GM23338 (cell line): ENCODE results near the gene SUMF1. TPM values are rescaled to one million over a fixed set of nuclear protein-coding genes. Genes with fewer than 3 reads are reported as not detected.

Experiments used
- ATAC-seq: fragments of 200-7000 bp; cut with Tn5 transposase; 3 replicates; pipeline ENCODE4 v1.9.1; 2020
- DNase-seq: peaks from one replicate; pipeline ENCODE4 v3.0.0-alpha.2; 2015; ENCODE audit warnings: low spot score
- H2AFZ ChIP-seq: fragments of 200-600 bp; sonication (generic); 2 replicates; pipeline ENCODE4 v1.8.0; 2016; ENCODE audit warnings: antibody characterized with exemption, mild to moderate bottlenecking, moderate library complexity
- H3F3A ChIP-seq: fragments of 200-600 bp; sonication (generic); replicated peaks from 2 replicates; pipeline ENCODE4 v1.8.0; 2017; ENCODE audit warnings: antibody characterized with exemption, mixed run types, low read depth
- H3K27ac ChIP-seq: fragments of 200-600 bp; sonication (generic); 2 replicates; pipeline ENCODE4 v1.6.1; 2016; ENCODE audit warnings: low read depth
- H3K27me3 ChIP-seq: fragments of 200-600 bp; sonication (generic); 2 replicates; pipeline ENCODE4 v1.8.0; 2016; ENCODE audit warnings: mild to moderate bottlenecking, mixed run types, moderate library complexity; ENCODE audit not compliant: insufficient read depth
- H3K36me3 ChIP-seq: fragments of 200-600 bp; sonication (generic); 2 replicates; pipeline ENCODE4 v1.8.0; 2016; ENCODE audit warnings: mild to moderate bottlenecking; ENCODE audit not compliant: insufficient read depth
- H3K4me1 ChIP-seq: fragments of 200-600 bp; sonication (generic); 2 replicates; pipeline ENCODE4 v1.8.0; 2016; ENCODE audit warnings: mild to moderate bottlenecking, moderate library complexity; ENCODE audit not compliant: insufficient read depth
- H3K4me2 ChIP-seq: fragments of 200-600 bp; sonication (generic); 2 replicates; pipeline ENCODE4 v1.7.1; 2017; ENCODE audit warnings: mixed run types
- H3K4me3 ChIP-seq: fragments of 200-600 bp; sonication (generic); 2 replicates; pipeline ENCODE4 v1.6.1; 2016; ENCODE audit warnings: mixed run types
- H3K79me2 ChIP-seq: fragments of 200-600 bp; sonication (generic); replicated peaks from 2 replicates; pipeline ENCODE4 v1.8.0; 2017; ENCODE audit warnings: mild to moderate bottlenecking; ENCODE audit not compliant: insufficient read depth
- H3K9me2 ChIP-seq: fragments of 200-600 bp; sonication (generic); 2 replicates; pipeline ENCODE4 v1.8.0; 2017; ENCODE audit not compliant: insufficient read depth
- H4K20me1 ChIP-seq: fragments of 200-600 bp; sonication (generic); replicated peaks from 2 replicates; pipeline ENCODE4 v1.8.0; 2017; ENCODE audit warnings: mild to moderate bottlenecking; ENCODE audit not compliant: insufficient read depth
- H3K27ac Mint-ChIP-seq: 2 replicates; pipeline ENCODE4 v1.8.0; 2020; ENCODE audit warnings: inconsistent platforms, mild to moderate bottlenecking, moderate library complexity, mixed read lengths
- H3K27me3 Mint-ChIP-seq: 3 replicates; pipeline ENCODE4 v1.8.0; 2022; ENCODE audit warnings: low read depth, mild to moderate bottlenecking, moderate library complexity, mixed read lengths, inconsistent platforms; ENCODE audit not compliant: insufficient read depth, poor library complexity
- H3K36me3 Mint-ChIP-seq: 3 replicates; pipeline ENCODE4 v1.8.0; 2021; ENCODE audit warnings: low read depth, mild to moderate bottlenecking, inconsistent platforms, moderate library complexity, mixed read lengths
- H3K4me1 Mint-ChIP-seq: 3 replicates; pipeline ENCODE4 v1.8.0; 2020; ENCODE audit warnings: mild to moderate bottlenecking, inconsistent platforms, mixed read lengths
- H3K4me3 Mint-ChIP-seq: 3 replicates; pipeline ENCODE4 v1.8.0; 2021; ENCODE audit warnings: moderate library complexity, mild to moderate bottlenecking, inconsistent platforms, mixed read lengths
- H3K9me3 Mint-ChIP-seq: 3 replicates; pipeline ENCODE4 v1.8.0; 2020; ENCODE audit warnings: moderate library complexity, mild to moderate bottlenecking, inconsistent platforms, mixed read lengths
- CREB1 ChIP-seq: fragments of 250-450 bp; sonication (Bioruptor Pico); IDR thresholded peaks from 2 replicates; pipeline ENCODE4 v1.5.0; 2020; ENCODE audit warnings: low read depth, mild to moderate bottlenecking, moderate library complexity
- EZH2 ChIP-seq: fragments of 200-600 bp; sonication (generic); IDR thresholded peaks from one replicate; pipeline ENCODE4 v1.8.0; 2017; ENCODE audit warnings: antibody characterized with exemption, mild to moderate bottlenecking, low read depth; ENCODE audit not compliant: unreplicated experiment
- EZH2phosphoT487 ChIP-seq: fragments of 200-600 bp; sonication (generic); IDR thresholded peaks from one replicate; pipeline ENCODE4 v1.8.1; 2018; ENCODE audit warnings: antibody characterized with exemption; ENCODE audit not compliant: unreplicated experiment
- JUNB ChIP-seq: IDR thresholded peaks from one replicate; pipeline ENCODE4 v1.6.1; 2016; ENCODE audit warnings: antibody characterized with exemption; ENCODE audit not compliant: unreplicated experiment
- NANOG ChIP-seq: IDR thresholded peaks from 2 replicates; pipeline ENCODE4 v1.6.1; 2016; ENCODE audit warnings: antibody characterized with exemption, borderline replicate concordance
- POLR2AphosphoS5 ChIP-seq: IDR thresholded peaks from 2 replicates; pipeline ENCODE4 v1.6.1; 2016; ENCODE audit warnings: antibody characterized with exemption, low read depth
- STAT1 ChIP-seq: IDR thresholded peaks from one replicate; pipeline ENCODE4 v1.6.1; 2016; ENCODE audit warnings: antibody characterized with exemption; ENCODE audit not compliant: unreplicated experiment
- ZNF114 ChIP-seq: fragments of 250-450 bp; sonication (Bioruptor Pico); IDR thresholded peaks from 2 replicates; pipeline ENCODE4 v1.5.0; 2020; ENCODE audit warnings: mild to moderate bottlenecking, moderate library complexity
- ZNF331 ChIP-seq: fragments of 250-450 bp; sonication (Bioruptor Pico); IDR thresholded peaks from 2 replicates; pipeline ENCODE4 v1.5.0; 2020; ENCODE audit warnings: low read depth, mild to moderate bottlenecking, moderate library complexity
- polyA plus RNA-seq: library from polyadenylated mRNA; unstranded; fragments of >200 nt; fragmentation: Nextera tagmentation; extraction: Ambion mirVana; gene quantifications from 2 replicates; pipeline ENCODE4 v1.2.1, GENCODE V29; 2016
- total RNA-seq: library from RNA; depleted of rRNA; stranded (reverse); fragments of >200 nt; shearing (Covaris generic); gene quantifications from 2 replicates; pipeline ENCODE4 v1.2.3, GENCODE V29; 2014
- TF ChIP-seq, protein P1 (sequence below): IDR thresholded peaks from one replicate; pipeline ENCODE4 v1.6.1; 2018; ENCODE audit warnings: antibody characterized with exemption; ENCODE audit not compliant: unreplicated experiment
- TF ChIP-seq, protein P2 (sequence below): IDR thresholded peaks from 2 replicates; pipeline ENCODE4 v1.6.1; 2016; ENCODE audit warnings: antibody characterized with exemption
- TF ChIP-seq, protein P3 (sequence below): fragments of 250-450 bp; sonication (Bioruptor Pico); IDR thresholded peaks from 2 replicates; pipeline ENCODE4 v1.5.0; 2020; ENCODE audit warnings: mild to moderate bottlenecking, moderate library complexity
- TF ChIP-seq, protein P4 (sequence below), 2 experiments: fragments of 200-600 bp in 1 of 2; sonication (generic) in 1 of 2; conservative IDR thresholded peaks; 2 replicates each; pipeline versions ENCODE4 v1.5.1 to v1.6.1; 2016 to 2017; ENCODE audit warnings: antibody characterized with exemption in 2 of 2, low read depth in 2 of 2, mild to moderate bottlenecking in 2 of 2, moderate library complexity in 1 of 2

The SUMF1 gene
- total and polyA plus RNA-seq, 2 experiments from 2014 or later, result 6.9 to 20.3 TPM

DNA sequence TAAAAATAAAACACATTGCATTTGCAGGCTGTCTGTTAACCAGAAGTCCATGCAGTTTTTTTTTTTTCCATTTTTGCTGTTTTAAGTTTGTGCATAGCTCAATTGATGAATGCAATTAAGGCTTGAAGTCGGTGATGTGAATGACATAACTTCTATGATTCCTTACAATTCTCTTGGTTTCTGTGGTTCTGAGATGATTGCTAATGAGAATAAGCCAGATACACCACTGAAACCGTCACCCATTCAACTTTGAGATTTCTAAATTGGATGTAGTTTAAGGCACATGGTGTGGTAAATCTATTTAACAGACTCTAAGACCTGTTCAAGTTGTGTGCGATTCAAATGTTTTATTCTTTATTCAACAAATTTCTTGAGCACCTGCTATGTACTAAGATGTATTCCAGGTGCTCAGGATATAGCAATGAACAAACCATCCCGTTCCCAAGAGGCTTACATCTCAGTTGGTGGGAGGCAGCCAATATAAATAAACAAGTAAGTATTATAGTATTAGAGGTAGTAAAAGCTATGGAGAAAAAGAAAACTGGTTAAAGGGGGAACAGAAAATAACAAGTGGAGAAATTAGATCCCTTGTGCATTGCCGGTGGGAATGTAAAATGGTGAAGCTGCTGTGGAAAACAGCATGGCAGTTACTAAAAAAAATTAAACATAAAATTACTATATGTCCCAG, 30.1 kb upstream of the SUMF1 start:
- no peak for ATAC-seq
- H3K4me1 Mint-ChIP-seq, result peaks cover 11% of the 10 kb centered on the region
- no peaks in the 10 kb centered on the region for H3K36me3 Mint-ChIP-seq
- Histone ChIP-seq H3K4me2 (no peak overlapping the region), H3K36me3 (no peaks in the 10 kb centered on the region), H3F3A (0 out of 2 replicates have a peak, but pooled peaks cover 4% of the 10 kb centered on the region), H3K9me2 (no peaks in the 10 kb centered on the region), H3K4me1 (peaks cover 5% of the 10 kb centered on the region; the same call in 1 of the 2 replicates), H4K20me1 (no peaks in the 10 kb centered on the region; the same call in 1 of the 2 replicates), H3K4me3 (no peak overlapping the region), H3K79me2 (no peaks in the 10 kb centered on the region), H3K27ac (no peak overlapping the region), H3K27me3 (peaks cover 17% of the 10 kb centered on the region), H2AFZ (no peak overlapping the region)
- H3K27ac Mint-ChIP-seq, result no peak overlapping the region
- DNase-seq, result no peak
- TF ChIP-seq, protein P1, sequence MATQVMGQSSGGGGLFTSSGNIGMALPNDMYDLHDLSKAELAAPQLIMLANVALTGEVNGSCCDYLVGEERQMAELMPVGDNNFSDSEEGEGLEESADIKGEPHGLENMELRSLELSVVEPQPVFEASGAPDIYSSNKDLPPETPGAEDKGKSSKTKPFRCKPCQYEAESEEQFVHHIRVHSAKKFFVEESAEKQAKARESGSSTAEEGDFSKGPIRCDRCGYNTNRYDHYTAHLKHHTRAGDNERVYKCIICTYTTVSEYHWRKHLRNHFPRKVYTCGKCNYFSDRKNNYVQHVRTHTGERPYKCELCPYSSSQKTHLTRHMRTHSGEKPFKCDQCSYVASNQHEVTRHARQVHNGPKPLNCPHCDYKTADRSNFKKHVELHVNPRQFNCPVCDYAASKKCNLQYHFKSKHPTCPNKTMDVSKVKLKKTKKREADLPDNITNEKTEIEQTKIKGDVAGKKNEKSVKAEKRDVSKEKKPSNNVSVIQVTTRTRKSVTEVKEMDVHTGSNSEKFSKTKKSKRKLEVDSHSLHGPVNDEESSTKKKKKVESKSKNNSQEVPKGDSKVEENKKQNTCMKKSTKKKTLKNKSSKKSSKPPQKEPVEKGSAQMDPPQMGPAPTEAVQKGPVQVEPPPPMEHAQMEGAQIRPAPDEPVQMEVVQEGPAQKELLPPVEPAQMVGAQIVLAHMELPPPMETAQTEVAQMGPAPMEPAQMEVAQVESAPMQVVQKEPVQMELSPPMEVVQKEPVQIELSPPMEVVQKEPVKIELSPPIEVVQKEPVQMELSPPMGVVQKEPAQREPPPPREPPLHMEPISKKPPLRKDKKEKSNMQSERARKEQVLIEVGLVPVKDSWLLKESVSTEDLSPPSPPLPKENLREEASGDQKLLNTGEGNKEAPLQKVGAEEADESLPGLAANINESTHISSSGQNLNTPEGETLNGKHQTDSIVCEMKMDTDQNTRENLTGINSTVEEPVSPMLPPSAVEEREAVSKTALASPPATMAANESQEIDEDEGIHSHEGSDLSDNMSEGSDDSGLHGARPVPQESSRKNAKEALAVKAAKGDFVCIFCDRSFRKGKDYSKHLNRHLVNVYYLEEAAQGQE, result no peak
- TF ChIP-seq EZH2 (no peak), JUNB (no peak), STAT1 (no peak), CREB1 (CRISPR knock-in tag) (no peak), ZNF114 (CRISPR knock-in tag) (no peak), POLR2AphosphoS5 (no peak), NANOG (no peak), ZNF331 (CRISPR knock-in tag) (no peak), EZH2phosphoT487 (no peak)
- TF ChIP-seq, protein P2, sequence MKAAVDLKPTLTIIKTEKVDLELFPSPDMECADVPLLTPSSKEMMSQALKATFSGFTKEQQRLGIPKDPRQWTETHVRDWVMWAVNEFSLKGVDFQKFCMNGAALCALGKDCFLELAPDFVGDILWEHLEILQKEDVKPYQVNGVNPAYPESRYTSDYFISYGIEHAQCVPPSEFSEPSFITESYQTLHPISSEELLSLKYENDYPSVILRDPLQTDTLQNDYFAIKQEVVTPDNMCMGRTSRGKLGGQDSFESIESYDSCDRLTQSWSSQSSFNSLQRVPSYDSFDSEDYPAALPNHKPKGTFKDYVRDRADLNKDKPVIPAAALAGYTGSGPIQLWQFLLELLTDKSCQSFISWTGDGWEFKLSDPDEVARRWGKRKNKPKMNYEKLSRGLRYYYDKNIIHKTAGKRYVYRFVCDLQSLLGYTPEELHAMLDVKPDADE, result no peak
- TF ChIP-seq, protein P3, sequence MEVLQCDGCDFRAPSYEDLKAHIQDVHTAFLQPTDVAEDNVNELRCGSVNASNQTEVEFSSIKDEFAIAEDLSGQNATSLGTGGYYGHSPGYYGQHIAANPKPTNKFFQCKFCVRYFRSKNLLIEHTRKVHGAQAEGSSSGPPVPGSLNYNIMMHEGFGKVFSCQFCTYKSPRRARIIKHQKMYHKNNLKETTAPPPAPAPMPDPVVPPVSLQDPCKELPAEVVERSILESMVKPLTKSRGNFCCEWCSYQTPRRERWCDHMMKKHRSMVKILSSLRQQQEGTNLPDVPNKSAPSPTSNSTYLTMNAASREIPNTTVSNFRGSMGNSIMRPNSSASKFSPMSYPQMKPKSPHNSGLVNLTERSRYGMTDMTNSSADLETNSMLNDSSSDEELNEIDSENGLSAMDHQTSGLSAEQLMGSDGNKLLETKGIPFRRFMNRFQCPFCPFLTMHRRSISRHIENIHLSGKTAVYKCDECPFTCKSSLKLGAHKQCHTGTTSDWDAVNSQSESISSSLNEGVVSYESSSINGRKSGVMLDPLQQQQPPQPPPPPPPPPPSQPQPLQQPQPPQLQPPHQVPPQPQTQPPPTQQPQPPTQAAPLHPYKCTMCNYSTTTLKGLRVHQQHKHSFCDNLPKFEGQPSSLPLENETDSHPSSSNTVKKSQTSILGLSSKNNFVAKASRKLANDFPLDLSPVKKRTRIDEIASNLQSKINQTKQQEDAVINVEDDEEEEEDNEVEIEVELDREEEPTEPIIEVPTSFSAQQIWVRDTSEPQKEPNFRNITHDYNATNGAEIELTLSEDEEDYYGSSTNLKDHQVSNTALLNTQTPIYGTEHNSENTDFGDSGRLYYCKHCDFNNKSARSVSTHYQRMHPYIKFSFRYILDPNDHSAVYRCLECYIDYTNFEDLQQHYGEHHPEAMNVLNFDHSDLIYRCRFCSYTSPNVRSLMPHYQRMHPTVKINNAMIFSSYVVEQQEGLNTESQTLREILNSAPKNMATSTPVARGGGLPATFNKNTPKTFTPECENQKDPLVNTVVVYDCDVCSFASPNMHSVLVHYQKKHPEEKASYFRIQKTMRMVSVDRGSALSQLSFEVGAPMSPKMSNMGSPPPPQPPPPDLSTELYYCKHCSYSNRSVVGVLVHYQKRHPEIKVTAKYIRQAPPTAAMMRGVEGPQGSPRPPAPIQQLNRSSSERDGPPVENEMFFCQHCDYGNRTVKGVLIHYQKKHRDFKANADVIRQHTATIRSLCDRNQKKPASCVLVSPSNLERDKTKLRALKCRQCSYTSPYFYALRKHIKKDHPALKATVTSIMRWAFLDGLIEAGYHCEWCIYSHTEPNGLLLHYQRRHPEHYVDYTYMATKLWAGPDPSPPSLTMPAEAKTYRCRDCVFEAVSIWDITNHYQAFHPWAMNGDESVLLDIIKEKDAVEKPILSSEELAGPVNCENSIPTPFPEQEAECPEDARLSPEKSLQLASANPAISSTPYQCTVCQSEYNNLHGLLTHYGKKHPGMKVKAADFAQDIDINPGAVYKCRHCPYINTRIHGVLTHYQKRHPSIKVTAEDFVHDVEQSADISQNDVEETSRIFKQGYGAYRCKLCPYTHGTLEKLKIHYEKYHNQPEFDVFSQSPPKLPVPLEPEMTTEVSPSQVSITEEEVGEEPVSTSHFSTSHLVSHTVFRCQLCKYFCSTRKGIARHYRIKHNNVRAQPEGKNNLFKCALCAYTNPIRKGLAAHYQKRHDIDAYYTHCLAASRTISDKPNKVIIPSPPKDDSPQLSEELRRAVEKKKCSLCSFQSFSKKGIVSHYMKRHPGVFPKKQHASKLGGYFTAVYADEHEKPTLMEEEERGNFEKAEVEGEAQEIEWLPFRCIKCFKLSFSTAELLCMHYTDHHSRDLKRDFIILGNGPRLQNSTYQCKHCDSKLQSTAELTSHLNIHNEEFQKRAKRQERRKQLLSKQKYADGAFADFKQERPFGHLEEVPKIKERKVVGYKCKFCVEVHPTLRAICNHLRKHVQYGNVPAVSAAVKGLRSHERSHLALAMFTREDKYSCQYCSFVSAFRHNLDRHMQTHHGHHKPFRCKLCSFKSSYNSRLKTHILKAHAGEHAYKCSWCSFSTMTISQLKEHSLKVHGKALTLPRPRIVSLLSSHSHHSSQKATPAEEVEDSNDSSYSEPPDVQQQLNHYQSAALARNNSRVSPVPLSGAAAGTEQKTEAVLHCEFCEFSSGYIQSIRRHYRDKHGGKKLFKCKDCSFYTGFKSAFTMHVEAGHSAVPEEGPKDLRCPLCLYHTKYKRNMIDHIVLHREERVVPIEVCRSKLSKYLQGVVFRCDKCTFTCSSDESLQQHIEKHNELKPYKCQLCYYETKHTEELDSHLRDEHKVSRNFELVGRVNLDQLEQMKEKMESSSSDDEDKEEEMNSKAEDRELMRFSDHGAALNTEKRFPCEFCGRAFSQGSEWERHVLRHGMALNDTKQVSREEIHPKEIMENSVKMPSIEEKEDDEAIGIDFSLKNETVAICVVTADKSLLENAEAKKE (CRISPR knock-in tag), result no peak
- TF ChIP-seq, protein P4, sequence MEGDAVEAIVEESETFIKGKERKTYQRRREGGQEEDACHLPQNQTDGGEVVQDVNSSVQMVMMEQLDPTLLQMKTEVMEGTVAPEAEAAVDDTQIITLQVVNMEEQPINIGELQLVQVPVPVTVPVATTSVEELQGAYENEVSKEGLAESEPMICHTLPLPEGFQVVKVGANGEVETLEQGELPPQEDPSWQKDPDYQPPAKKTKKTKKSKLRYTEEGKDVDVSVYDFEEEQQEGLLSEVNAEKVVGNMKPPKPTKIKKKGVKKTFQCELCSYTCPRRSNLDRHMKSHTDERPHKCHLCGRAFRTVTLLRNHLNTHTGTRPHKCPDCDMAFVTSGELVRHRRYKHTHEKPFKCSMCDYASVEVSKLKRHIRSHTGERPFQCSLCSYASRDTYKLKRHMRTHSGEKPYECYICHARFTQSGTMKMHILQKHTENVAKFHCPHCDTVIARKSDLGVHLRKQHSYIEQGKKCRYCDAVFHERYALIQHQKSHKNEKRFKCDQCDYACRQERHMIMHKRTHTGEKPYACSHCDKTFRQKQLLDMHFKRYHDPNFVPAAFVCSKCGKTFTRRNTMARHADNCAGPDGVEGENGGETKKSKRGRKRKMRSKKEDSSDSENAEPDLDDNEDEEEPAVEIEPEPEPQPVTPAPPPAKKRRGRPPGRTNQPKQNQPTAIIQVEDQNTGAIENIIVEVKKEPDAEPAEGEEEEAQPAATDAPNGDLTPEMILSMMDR (conservative IDR thresholded peaks at IDR 0.05; ENCODE audit: low read depth in 2 of 2), result no peak
- H3K27me3 Mint-ChIP-seq, result peaks cover 17% of the 10 kb centered on the region
- no peaks in the 10 kb centered on the region for H3K9me3 Mint-ChIP-seq
- no peak overlapping the region for H3K4me3 Mint-ChIP-seq
